ENCODE data around the gene FLOT1. TPM values are rescaled to one million over a fixed set of nuclear protein-coding genes. Genes with fewer than 3 reads are reported as not detected.
A peak's percentile ranks its signal among the peaks of the same experiment; 100 is the strongest.

FLOT1 gene
- total and polyA plus RNA-seq, 9 of the 15 experiments (the other 6 are each of a cell fraction or from before 2014, with no cell fraction given): 11.7 to 149 (median 118) TPM

- TF ChIP-seq AFF4 (CRISPR knock-in tag; IDR thresholded peaks at IDR 0.05) (peak; percentile 4), CBX8 (IDR thresholded peaks at IDR 0.05; ENCODE audit: borderline replicate concordance, extremely low read depth, low read depth, low read length, poor library complexity, severe bottlenecking) (no peak), HDAC2 (IDR thresholded peaks at IDR 0.05) (0 out of 2 replicates have a peak, but pooled peaks have one; percentile 28), PHB (CRISPR knock-in tag; IDR thresholded peaks at IDR 0.05) (peak; percentile 7; the same call in 1 of the 2 replicates), MGA (IDR thresholded peaks at IDR 0.05) (no peak), CREB1 (IDR thresholded peaks at IDR 0.05) (no peak), CREB1 (CRISPR knock-in tag; IDR thresholded peaks at IDR 0.05) (no peak), NR3C1 (CRISPR knock-in tag; IDR thresholded peaks at IDR 0.05) (no peak), E2F5 (CRISPR knock-in tag; IDR thresholded peaks at IDR 0.05) (0 out of 2 replicates have a peak, but pooled peaks have one; percentile 42), FOXM1 (IDR thresholded peaks at IDR 0.05; ENCODE audit: low read depth) (no peak), FOXM1 (CRISPR knock-in tag; IDR thresholded peaks at IDR 0.05; ENCODE audit: low read depth) (no peak)
Observed at GRCh38 chr6:30741789-30742315, 635 bp downstream of the FLOT1 start (continued).
